CD4-positive, alpha-beta T cell treated with Interleukin-12 subunit alpha and Interleukin-12 subunit beta, for 1 hour (primary cell): ENCODE results near the gene SFMBT2.
"Not testable (repeated sequence)": the region's sequence is repeated elsewhere in the genome, so short reads cannot be mapped to it uniquely, and the experiment has no call there.

Experiments used
- DNase-seq: peaks from one replicate; pipeline ENCODE4 v3.0.0-alpha.2; 2020

SFMBT2 gene

GRCh38 chr10:7206412-7207100, 204.3 kb downstream of the SFMBT2 start:
- DNase-seq: no peak

- no peak for DNase-seq
These were observed 205.2 kb downstream of the SFMBT2 start for GRCh38 chr10:7205656-7206055.

- no peak for DNase-seq
These were observed 208.0 kb downstream of the SFMBT2 start for GRCh38 chr10:7202793-7203355.

- DNase-seq: no peak
These were observed 211.6 kb downstream of the SFMBT2 start for GRCh38 chr10:7199152-7199760.

GRCh38 chr10:7196284-7196683, 214.6 kb downstream of the SFMBT2 start:
- DNase-seq: no peak

- no peak for DNase-seq
These were observed 215.7 kb downstream of the SFMBT2 start for GRCh38 chr10:7195118-7195517.

GRCh38 chr10:7194571-7194970, 216.3 kb downstream of the SFMBT2 start:
- DNase-seq: no peak

- DNase-seq: no peak
These were observed 217.5 kb downstream of the SFMBT2 start for GRCh38 chr10:7193369-7193768.

- DNase-seq: peak; percentile 69
These were observed 217.9 kb downstream of the SFMBT2 start for GRCh38 chr10:7192831-7193361.

- DNase-seq: no peak
These were observed 218.8 kb downstream of the SFMBT2 start for GRCh38 chr10:7192061-7192460.

- DNase-seq: not testable (repeated sequence)
These were observed 220.1 kb downstream of the SFMBT2 start for GRCh38 chr10:7190772-7191171.

- DNase-seq: no peak
These were observed 220.9 kb downstream of the SFMBT2 start for GRCh38 chr10:7189909-7190308.

- no peak for DNase-seq
These were observed 222.3 kb downstream of the SFMBT2 start for GRCh38 chr10:7188456-7189050.

GRCh38 chr10:7186387-7187018, 224.3 kb downstream of the SFMBT2 start:
- DNase-seq: no peak

GRCh38 chr10:7185367-7185690, 225.5 kb downstream of the SFMBT2 start:
- DNase-seq: no peak

- DNase-seq: peak; percentile 15
These were observed 226.0 kb downstream of the SFMBT2 start for GRCh38 chr10:7184660-7185366.

GRCh38 chr10:7184116-7184515, 226.7 kb downstream of the SFMBT2 start:
- DNase-seq: not testable (repeated sequence)

- DNase-seq: not testable (repeated sequence)
These were observed 228.5 kb downstream of the SFMBT2 start for GRCh38 chr10:7182327-7182726.

- DNase-seq: no peak
These were observed 229.4 kb downstream of the SFMBT2 start for GRCh38 chr10:7181420-7181819.

- no peak for DNase-seq
These were observed 231.3 kb downstream of the SFMBT2 start for GRCh38 chr10:7179536-7179935.

GRCh38 chr10:7173948-7174347, 236.9 kb downstream of the SFMBT2 start:
- no peak for DNase-seq

- DNase-seq: no peak
These were observed 239.0 kb downstream of the SFMBT2 start for GRCh38 chr10:7171825-7172224.
